ENCODE data around the gene SNX25. TPM values are rescaled to one million over a fixed set of nuclear protein-coding genes. Genes with fewer than 3 reads are reported as not detected.

The SNX25 gene
- total and polyA plus RNA-seq, 10 of the 15 experiments (the other 5 are each of a cell fraction or from before 2014, with no cell fraction given): 11.2 to 117 (median 62.8) TPM

GRCh38 chr4:185290018-185290607 is 80.7 kb downstream of the SNX25 start:
- ChIA-PET RAD21 (ENCODE audit: unreplicated experiment) (no interaction called here), CTCF (interaction anchor here (1.4 kb wide), 1 partner anchor 56 kb away, joined by 3 read pairs; no protein-coding TSS in a partner anchor), SMC1A (ENCODE audit: uncharacterized antibody, unreplicated experiment) (no interaction called here), POLR2A (interaction anchor here (0.7 kb wide), 1 partner anchor 9 kb away, joined by 3 read pairs; no protein-coding TSS in a partner anchor)
- H3K4me2 ChIP-seq (ENCODE audit: control insufficient read depth, insufficient read depth): no peak overlapping the region
- H2AFZ ChIP-seq (ENCODE audit: control insufficient read depth, low read depth, low read length): no peak overlapping the region
- no peak for DNase-seq (ENCODE audit: low read depth, low spot score)
- H3K27ac ChIP-seq (ENCODE audit: control insufficient read depth, insufficient read depth): no peak overlapping the region
- peaks cover 13 to 51% of the 10 kb centered on the region in 2 experiments for H3K36me3 ChIP-seq (ENCODE audit: control insufficient read depth in 2 of 2, insufficient read depth in 2 of 2, low read length in 1 of 2)
- TF ChIP-seq EZH2 (IDR thresholded peaks at IDR 0.05; ENCODE audit: borderline replicate concordance, control insufficient read depth, low read depth, low read length): no peak
- TF ChIP-seq CEBPZ (IDR thresholded peaks at IDR 0.05; ENCODE audit: low read depth, low read length): no peak
- TF ChIP-seq ASH2L (IDR thresholded peaks at IDR 0.05; ENCODE audit: borderline replicate concordance, low read depth): no peak
- no peak for TF ChIP-seq JUND (IDR thresholded peaks at IDR 0.05; ENCODE audit: low read depth, low read length)
- TF ChIP-seq ZNF274 (IDR thresholded peaks at IDR 0.05; ENCODE audit: insufficient read depth, insufficient read length): no peak
- no peak for TF ChIP-seq USF1 (IDR thresholded peaks at IDR 0.05; ENCODE audit: borderline replicate concordance, extremely low read length, insufficient read depth, low read depth, low read length)
- no peak for TF ChIP-seq ATF2 (IDR thresholded peaks at IDR 0.05; ENCODE audit: low read length)
- TF ChIP-seq EP300 (IDR thresholded peaks at IDR 0.05; ENCODE audit: borderline replicate concordance in 1 of 2, control insufficient read depth in 1 of 2, low read depth in 2 of 2, low read length in 2 of 2): no peak
- no peak for TF ChIP-seq KLF5 (IDR thresholded peaks at IDR 0.05; ENCODE audit: partially characterized antibody)
- no peak for TF ChIP-seq GABPA (IDR thresholded peaks at IDR 0.05; ENCODE audit: low read depth)
- TF ChIP-seq NR2F1 (conservative IDR thresholded peaks at IDR 0.05): no peak
- no peak for TF ChIP-seq NBN (IDR thresholded peaks at IDR 0.05)
- no peak for TF ChIP-seq ZSCAN29 (IDR thresholded peaks at IDR 0.05)
- no peak for TF ChIP-seq SMC3 (IDR thresholded peaks at IDR 0.05; ENCODE audit: borderline replicate concordance, low read length)
- TF ChIP-seq NFXL1 (IDR thresholded peaks at IDR 0.05; ENCODE audit: borderline replicate concordance): no peak
- H4K20me1 ChIP-seq (ENCODE audit: control insufficient read depth, insufficient read depth): no peaks in the 10 kb centered on the region; the same call in 1 of the 2 replicates
- FAIRE-seq: no peak
- H3K4me1 ChIP-seq (ENCODE audit: control insufficient read depth, insufficient read depth, low read length): no peaks in the 10 kb centered on the region
- H3K9ac ChIP-seq (ENCODE audit: control insufficient read depth, insufficient read depth, low read length): no peak overlapping the region
- no peaks in the 10 kb centered on the region for H3K27me3 ChIP-seq (replicated peaks in 1 of 2; ENCODE audit: control insufficient read depth in 2 of 2, insufficient read depth in 2 of 2, low read length in 1 of 2)
- intact Hi-C loops (cut with micrococcal nuclease; ENCODE audit: unreplicated experiment): no loop called here
- ATAC-seq: no peak
- BruUV-seq (replicated peaks): no TSS peak
- no peaks in the 10 kb centered on the region for H3K9me3 ChIP-seq (replicated peaks; ENCODE audit: control insufficient read depth, insufficient read depth, low read length)
- in situ Hi-C loops (cut with MboI): no loop called here
- no peak overlapping the region for H3K4me3 ChIP-seq
- no peaks in the 10 kb centered on the region for H3K79me2 ChIP-seq (ENCODE audit: control insufficient read depth, insufficient read depth, low read length)
- WGBS (ENCODE audit: insufficient coverage, insufficient replicate concordance, low lambda C conversion rate, missing lambda C conversion rate): 87% methylated on average over 6 of the region's 6 CpGs
